ENCODE results near the gene GRAMD2A.

- TF ChIP-seq CTCF (IDR thresholded peaks at IDR 0.05) = no peak
- TF ChIP-seq POLR2A (IDR thresholded peaks at IDR 0.05) = no peak
- TF ChIP-seq EP300 (IDR thresholded peaks at IDR 0.05) = no peak
Measured at GRCh38 chr15:72136170-72137051, 61.2 kb downstream of the GRAMD2A start.

Data from tibial nerve (tissue), 4 donors.